CD4-positive, alpha-beta T cell treated with Interferon alpha-2 for 1 hour (primary cell): ENCODE measurements around the gene IFITM10.
A peak's percentile ranks its signal among the peaks of the same experiment; 100 is the strongest.

ENCODE experiments used
- DNase-seq, 2 donors: peaks; one replicate each; pipeline ENCODE4 v3.0.0-alpha.2; 2020 to 2022

The IFITM10 gene

GRCh38 chr11:1762537-1763302, 12.3 kb upstream of the IFITM10 start:
- no peak for DNase-seq

- no peak for DNase-seq
Measured at GRCh38 chr11:1761857-1762536, 11.6 kb upstream of the IFITM10 start.

GRCh38 chr11:1761110-1761856, 10.9 kb upstream of the IFITM10 start:
- DNase-seq = no peak

- DNase-seq = peak in 1 of 2 donors; percentile 80
Measured at GRCh38 chr11:1760351-1761109, 10.1 kb upstream of the IFITM10 start.

GRCh38 chr11:1759851-1760220, 9.4 kb upstream of the IFITM10 start:
- no peak for DNase-seq

GRCh38 chr11:1759151-1759850, 8.9 kb upstream of the IFITM10 start:
- no peak for DNase-seq

GRCh38 chr11:1758611-1759150, 8.3 kb upstream of the IFITM10 start:
- no peak for DNase-seq

GRCh38 chr11:1757861-1758610, 7.6 kb upstream of the IFITM10 start:
- peak in 1 of 2 donors; percentile 59 for DNase-seq

GRCh38 chr11:1756791-1757771, 6.7 kb upstream of the IFITM10 start:
- no peak for DNase-seq

GRCh38 chr11:1755692-1756561, 5.5 kb upstream of the IFITM10 start:
- no peak for DNase-seq

GRCh38 chr11:1755344-1755691, 4.9 kb upstream of the IFITM10 start:
- DNase-seq = no peak

GRCh38 chr11:1754376-1755150, 4.2 kb upstream of the IFITM10 start:
- no peak for DNase-seq

- no peak for DNase-seq
Measured at GRCh38 chr11:1753929-1754305, 3.5 kb upstream of the IFITM10 start.

GRCh38 chr11:1753229-1753928, 3.0 kb upstream of the IFITM10 start:
- no peak for DNase-seq

- no peak for DNase-seq
Measured at GRCh38 chr11:1752907-1753228, 2.5 kb upstream of the IFITM10 start.

GRCh38 chr11:1751999-1752906, 1.9 kb upstream of the IFITM10 start:
- no peak for DNase-seq

GRCh38 chr11:1751531-1751921, 1.1 kb upstream of the IFITM10 start:
- no peak for DNase-seq
